Trophoblast cell (in vitro differentiated cells and primary cell): ENCODE results near the gene PTGER1. TPM values are rescaled to one million over a fixed set of nuclear protein-coding genes. Genes with fewer than 3 reads are reported as not detected.

Experiments
- DNase-seq, 2 donors: peaks; one replicate each; pipeline ENCODE4 v3.0.0-alpha.2; 2016
- H2AFZ ChIP-seq: 2 replicates; pipeline ENCODE4 v1.6.1; 2013; ENCODE audit warnings: low read length, moderate library complexity, mild to moderate bottlenecking; ENCODE audit not compliant: insufficient read depth, poor library complexity
- H2AK5ac ChIP-seq: 2 replicates; pipeline ENCODE4 v1.6.1; 2013; ENCODE audit warnings: mild to moderate bottlenecking, low read length
- H2BK120ac ChIP-seq: 2 replicates; pipeline ENCODE4 v1.6.1; 2013; ENCODE audit warnings: low read length, mild to moderate bottlenecking, moderate library complexity; ENCODE audit not compliant: insufficient read depth, poor library complexity
- H2BK12ac ChIP-seq: 2 replicates; pipeline ENCODE4 v1.6.1; 2013; ENCODE audit warnings: mild to moderate bottlenecking, low read length, moderate library complexity
- H2BK5ac ChIP-seq: 2 replicates; pipeline ENCODE4 v1.6.1; 2013; ENCODE audit warnings: low read length, low read depth, moderate library complexity, mild to moderate bottlenecking; ENCODE audit not compliant: poor library complexity
- H3K14ac ChIP-seq: 2 replicates; pipeline ENCODE4 v1.6.1; 2013; ENCODE audit warnings: mild to moderate bottlenecking, low read length
- H3K18ac ChIP-seq: 2 replicates; pipeline ENCODE4 v1.6.1; 2013; ENCODE audit warnings: mild to moderate bottlenecking, low read length
- H3K23ac ChIP-seq: 2 replicates; pipeline ENCODE4 v1.6.1; 2013; ENCODE audit warnings: low read length
- H3K27ac ChIP-seq: 2 replicates; pipeline ENCODE4 v1.5.1; 2013; ENCODE audit warnings: low read depth, mild to moderate bottlenecking, inconsistent platforms, low read length, moderate library complexity
- H3K27me3 ChIP-seq: 2 replicates; pipeline ENCODE4 v1.6.1; 2013; ENCODE audit warnings: inconsistent platforms, mild to moderate bottlenecking, low read length, moderate library complexity; ENCODE audit not compliant: insufficient read depth
- H3K36me3 ChIP-seq, 2 experiments: 1 replicate in 1 of 2; 2 replicates in 1 of 2; pipeline ENCODE4 v1.6.1; 2013; ENCODE audit warnings: low read length in 2 of 2, mild to moderate bottlenecking in 2 of 2, moderate library complexity in 1 of 2; ENCODE audit not compliant: insufficient read depth in 2 of 2, control insufficient read depth in 1 of 2
- H3K4ac ChIP-seq: 2 replicates; pipeline ENCODE4 v1.6.1; 2013; ENCODE audit warnings: low read depth, mild to moderate bottlenecking, low read length, moderate library complexity
- H3K4me1 ChIP-seq, 2 experiments: 1 replicate in 1 of 2; 2 replicates in 1 of 2; pipeline ENCODE4 v1.6.1; 2013; ENCODE audit warnings: low read length in 2 of 2, mild to moderate bottlenecking in 2 of 2, moderate library complexity in 1 of 2; ENCODE audit not compliant: insufficient read depth in 2 of 2, control insufficient read depth in 1 of 2
- H3K4me2 ChIP-seq: 2 replicates; pipeline ENCODE4 v1.6.1; 2013; ENCODE audit warnings: inconsistent platforms, mild to moderate bottlenecking, low read length, moderate library complexity
- H3K4me3 ChIP-seq: 2 replicates; pipeline ENCODE4 v1.5.1; 2013; ENCODE audit warnings: mild to moderate bottlenecking, low read depth, low read length, inconsistent platforms
- H3K79me1 ChIP-seq: one replicate; pipeline ENCODE4 v1.6.1; 2013; ENCODE audit warnings: low read length
- H3K79me2 ChIP-seq: 2 replicates; pipeline ENCODE4 v1.6.1; 2013; ENCODE audit warnings: low read length, mild to moderate bottlenecking; ENCODE audit not compliant: control insufficient read depth, insufficient read depth, poor library complexity
- H3K9ac ChIP-seq: 2 replicates; pipeline ENCODE4 v1.6.1; 2013; ENCODE audit warnings: mild to moderate bottlenecking, low read length
- H3K9me3 ChIP-seq: 2 replicates; pipeline ENCODE4 v1.6.1; 2013; ENCODE audit warnings: low read depth, mild to moderate bottlenecking, control low read depth, inconsistent platforms, low read length; ENCODE audit not compliant: insufficient read depth
- H4K12ac ChIP-seq: 2 replicates; pipeline ENCODE4 v1.6.1; 2013; ENCODE audit warnings: low read depth, mild to moderate bottlenecking, low read length, moderate library complexity
- H4K8ac ChIP-seq: 2 replicates; pipeline ENCODE4 v1.6.1; 2013; ENCODE audit warnings: low read depth, mild to moderate bottlenecking, low read length, moderate library complexity
- H4K91ac ChIP-seq: one replicate; pipeline ENCODE4 v1.6.1; 2013; ENCODE audit warnings: low read depth, mild to moderate bottlenecking, low read length, moderate library complexity
- WGBS: extraction: QIAGEN DNeasy Blood & Tissue Kit; methylation state at CpG from one replicate; pipeline ENCODE4 v1.1.7; 2013; ENCODE audit warnings: missing lambda C conversion rate; ENCODE audit not compliant: insufficient read length, insufficient coverage; ENCODE audit errors: extremely low coverage; 5-methylcytosine and 5-hydroxymethylcytosine counted together
- polyA plus RNA-seq: library from polyadenylated mRNA; stranded (reverse); fragments of 200-250 nt; gene quantifications from 2 replicates; pipeline ENCODE4 v1.2.3, GENCODE V29; 2013

The PTGER1 gene, protein sequence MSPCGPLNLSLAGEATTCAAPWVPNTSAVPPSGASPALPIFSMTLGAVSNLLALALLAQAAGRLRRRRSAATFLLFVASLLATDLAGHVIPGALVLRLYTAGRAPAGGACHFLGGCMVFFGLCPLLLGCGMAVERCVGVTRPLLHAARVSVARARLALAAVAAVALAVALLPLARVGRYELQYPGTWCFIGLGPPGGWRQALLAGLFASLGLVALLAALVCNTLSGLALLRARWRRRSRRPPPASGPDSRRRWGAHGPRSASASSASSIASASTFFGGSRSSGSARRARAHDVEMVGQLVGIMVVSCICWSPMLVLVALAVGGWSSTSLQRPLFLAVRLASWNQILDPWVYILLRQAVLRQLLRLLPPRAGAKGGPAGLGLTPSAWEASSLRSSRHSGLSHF
- polyA plus RNA-seq = 0.05 TPM in 1 of 2 replicates, not detected in the other

- H3K23ac ChIP-seq = no peak within 1 kb of the TSS
- H2BK5ac ChIP-seq = no peak within 1 kb of the TSS
- H4K12ac ChIP-seq = no peak within 1 kb of the TSS
- peaks cover 30 to 32% of the 10 kb centered on the region in 2 experiments for H3K36me3 ChIP-seq
- H3K4ac ChIP-seq = no peak within 1 kb of the TSS
- no peaks in the 10 kb centered on the region for H3K27me3 ChIP-seq
- H3K79me2 ChIP-seq = no peaks in the 10 kb centered on the region
- H3K14ac ChIP-seq = no peak within 1 kb of the TSS
- no peaks in the 10 kb centered on the region for H3K9me3 ChIP-seq
- H2BK120ac ChIP-seq = no peak within 1 kb of the TSS
- H2AK5ac ChIP-seq = no peak within 1 kb of the TSS
- no peak within 1 kb of the TSS for H4K91ac ChIP-seq
- no peak within 1 kb of the TSS for H3K18ac ChIP-seq
- H3K79me1 ChIP-seq = no peaks in the 10 kb centered on the region
- H3K4me1 ChIP-seq = peaks cover 0 to 8% of the 10 kb centered on the region in 2 experiments
- DNase-seq = peak in 1 of 2 donors; percentile 22
- H2AFZ ChIP-seq = no peak within 1 kb of the TSS
- H3K4me2 ChIP-seq = no peak within 1 kb of the TSS
- H3K4me3 ChIP-seq = no peak within 1 kb of the TSS
- H2BK12ac ChIP-seq = no peak within 1 kb of the TSS
- no CpG with 5 or more reads among the region's 33 CpGs for WGBS
- H4K8ac ChIP-seq = no peak within 1 kb of the TSS
- no peak within 1 kb of the TSS for H3K27ac ChIP-seq
- H3K9ac ChIP-seq = no peak within 1 kb of the TSS
Observed at GRCh38 chr19:14475251-14476073, at the start of gene PTGER1. Gene PTGER1, minus strand, starts transcription at chr19:14475354. Its CDS starts 1,034 bp downstream, at chr19:14474320.

DNA sequence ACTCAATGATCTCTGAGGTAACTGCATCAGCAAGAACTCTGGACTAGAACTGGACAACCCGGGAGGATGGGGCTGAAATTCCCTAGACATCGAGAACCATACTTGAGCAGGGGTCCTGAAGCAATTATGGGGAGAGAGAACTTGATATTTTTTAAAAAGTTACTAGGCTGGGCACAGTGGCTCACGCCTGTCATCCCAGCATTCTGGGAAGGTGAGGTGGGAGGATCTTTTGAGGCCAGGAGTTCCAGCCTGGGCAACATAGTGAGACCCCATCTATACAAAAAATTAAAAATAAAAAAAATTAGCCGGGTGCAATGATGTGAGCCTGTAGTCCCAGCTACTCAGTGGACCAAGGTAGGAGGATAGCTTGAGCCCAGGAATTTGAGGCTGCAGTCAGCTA lies 45.4 kb upstream of the PTGER1 start:
- H2AK5ac ChIP-seq = no peak overlapping the region
- no peak overlapping the region for H2AFZ ChIP-seq
- no peak overlapping the region for H4K12ac ChIP-seq
- no peak overlapping the region for H3K23ac ChIP-seq
- no peak overlapping the region for H2BK120ac ChIP-seq
- H3K36me3 ChIP-seq = peaks cover 11 to 12% of the 10 kb centered on the region in 2 experiments
- no peak overlapping the region for H3K27ac ChIP-seq
- no peak overlapping the region for H3K4ac ChIP-seq
- H4K8ac ChIP-seq = no peak overlapping the region
- no peak overlapping the region for H3K4me3 ChIP-seq
- no peaks in the 10 kb centered on the region for H3K27me3 ChIP-seq
- H3K4me1 ChIP-seq = peaks cover 12% of the 10 kb centered on the region in 2 experiments
- H3K9me3 ChIP-seq = no peaks in the 10 kb centered on the region
- no peak overlapping the region for H2BK5ac ChIP-seq
- H3K79me2 ChIP-seq = peaks cover 18% of the 10 kb centered on the region
- no peak overlapping the region for H3K14ac ChIP-seq
- no peak overlapping the region for H3K18ac ChIP-seq
- no peak overlapping the region for H4K91ac ChIP-seq
- H3K9ac ChIP-seq = no peak overlapping the region
- H2BK12ac ChIP-seq = no peak overlapping the region
- DNase-seq = no peak
- H3K4me2 ChIP-seq = no peak overlapping the region
- peaks cover 15% of the 10 kb centered on the region for H3K79me1 ChIP-seq
- WGBS = no CpG with 5 or more reads among the region's 4 CpGs

DNA sequence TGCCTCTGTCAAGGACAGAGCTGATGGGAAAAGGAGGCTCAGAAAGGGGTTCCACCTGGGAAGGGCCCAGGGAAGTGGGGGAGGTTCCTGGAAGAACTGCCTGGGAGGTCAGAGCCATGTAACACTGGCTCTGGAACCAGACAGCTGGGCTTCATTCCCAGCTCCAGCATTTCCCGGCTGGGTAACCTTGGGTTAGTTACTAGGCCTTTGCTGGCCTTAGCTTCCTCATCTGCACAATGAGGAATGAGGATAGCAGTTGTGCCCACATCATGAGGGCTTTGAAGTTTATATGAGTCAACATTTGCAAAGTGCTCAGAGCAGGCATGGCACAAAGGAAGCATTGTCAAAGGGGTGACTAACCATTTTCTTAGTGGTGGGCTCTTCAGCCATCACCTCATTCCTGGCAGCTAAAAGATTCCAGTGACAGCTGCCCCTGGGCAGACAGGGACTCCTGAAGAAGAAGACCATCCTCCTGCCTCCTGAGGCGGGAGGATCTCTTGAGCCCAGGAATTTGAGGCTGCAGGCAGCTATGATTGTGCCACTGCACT lies 44.8 kb upstream of the PTGER1 start:
- no peak overlapping the region for H3K4ac ChIP-seq
- no peak overlapping the region for H3K4me3 ChIP-seq
- H3K27ac ChIP-seq = no peak overlapping the region
- H3K9ac ChIP-seq = no peak overlapping the region
- H2BK5ac ChIP-seq = no peak overlapping the region
- H3K27me3 ChIP-seq = no peaks in the 10 kb centered on the region
- H3K4me2 ChIP-seq = no peak overlapping the region
- peak overlapping the region; percentile 74 for H2AK5ac ChIP-seq
- H2AFZ ChIP-seq = no peak overlapping the region
- H3K79me2 ChIP-seq = peaks cover 18% of the 10 kb centered on the region
- H2BK12ac ChIP-seq = peak overlapping the region; percentile 85
- peak overlapping the region; percentile 20 for H4K8ac ChIP-seq
- no CpG with 5 or more reads among the region's 2 CpGs for WGBS
- H4K91ac ChIP-seq = peak overlapping the region; percentile 13
- DNase-seq = peak; percentile 77 to 84
- no peak overlapping the region for H2BK120ac ChIP-seq
- peaks cover 13% of the 10 kb centered on the region for H3K79me1 ChIP-seq
- H3K9me3 ChIP-seq = no peaks in the 10 kb centered on the region
- no peak overlapping the region for H3K18ac ChIP-seq
- H3K23ac ChIP-seq = no peak overlapping the region
- H4K12ac ChIP-seq = no peak overlapping the region
- peaks cover 18% of the 10 kb centered on the region in 2 experiments for H3K36me3 ChIP-seq
- H3K14ac ChIP-seq = no peak overlapping the region
- H3K4me1 ChIP-seq = peaks cover 10 to 13% of the 10 kb centered on the region in 2 experiments

GRCh38 chr19:14519245-14519859 lies 44.2 kb upstream of the PTGER1 start:
- peak overlapping the region; percentile 74 for H2AK5ac ChIP-seq
- H3K27ac ChIP-seq = no peak overlapping the region
- no peak overlapping the region for H3K4me3 ChIP-seq
- no peak overlapping the region for H2BK5ac ChIP-seq
- peaks cover 10 to 13% of the 10 kb centered on the region in 2 experiments for H3K4me1 ChIP-seq
- H3K23ac ChIP-seq = no peak overlapping the region
- peaks cover 13% of the 10 kb centered on the region for H3K79me1 ChIP-seq
- no peak overlapping the region for H4K12ac ChIP-seq
- DNase-seq = no peak
- no peaks in the 10 kb centered on the region for H3K9me3 ChIP-seq
- no CpG with 5 or more reads among the region's 22 CpGs for WGBS
- peak overlapping the region; percentile 56 for H4K91ac ChIP-seq
- no peak overlapping the region for H3K4ac ChIP-seq
- peaks cover 22 to 23% of the 10 kb centered on the region in 2 experiments for H3K36me3 ChIP-seq
- H3K9ac ChIP-seq = no peak overlapping the region
- peak overlapping the region; percentile 43 for H2BK120ac ChIP-seq
- no peak overlapping the region for H3K4me2 ChIP-seq
- H4K8ac ChIP-seq = peak overlapping the region; percentile 78
- H3K18ac ChIP-seq = no peak overlapping the region
- peak overlapping the region; percentile 85 for H2BK12ac ChIP-seq
- H2AFZ ChIP-seq = no peak overlapping the region
- H3K79me2 ChIP-seq = peaks cover 18% of the 10 kb centered on the region
- no peaks in the 10 kb centered on the region for H3K27me3 ChIP-seq
- no peak overlapping the region for H3K14ac ChIP-seq
